GM10248 (cell line): ENCODE measurements around the gene CFAP20DC.

Experiments
- CTCF ChIA-PET: fragments of 300-600 bp; sonication (Branson Sonifier 250); formaldehyde crosslinking; extraction: SDS; loops from one replicate; lab custom pipeline; 2021; ENCODE audit warnings: antibody characterized with exemption; lab: Yijun Ruan, JAX
- POLR2A ChIA-PET: fragments of 350-650 bp; sonication (Branson Sonifier 250); formaldehyde crosslinking; extraction: SDS; loops from one replicate; lab custom pipeline; 2020; ENCODE audit warnings: antibody characterized with exemption; lab: Yijun Ruan, JAX
- DNase-seq: peaks from one replicate; pipeline ENCODE4 v3.0.0; 2012; ENCODE audit errors: extremely low spot score
- TF ChIP-seq, protein P1 (sequence below): IDR thresholded peaks from 2 replicates; pipeline ENCODE4 v1.5.1; 2012; ENCODE audit warnings: mild to moderate bottlenecking, low read depth; ENCODE audit errors: extremely low read depth, missing control alignments, control extremely low read depth

The CFAP20DC gene

DNA sequence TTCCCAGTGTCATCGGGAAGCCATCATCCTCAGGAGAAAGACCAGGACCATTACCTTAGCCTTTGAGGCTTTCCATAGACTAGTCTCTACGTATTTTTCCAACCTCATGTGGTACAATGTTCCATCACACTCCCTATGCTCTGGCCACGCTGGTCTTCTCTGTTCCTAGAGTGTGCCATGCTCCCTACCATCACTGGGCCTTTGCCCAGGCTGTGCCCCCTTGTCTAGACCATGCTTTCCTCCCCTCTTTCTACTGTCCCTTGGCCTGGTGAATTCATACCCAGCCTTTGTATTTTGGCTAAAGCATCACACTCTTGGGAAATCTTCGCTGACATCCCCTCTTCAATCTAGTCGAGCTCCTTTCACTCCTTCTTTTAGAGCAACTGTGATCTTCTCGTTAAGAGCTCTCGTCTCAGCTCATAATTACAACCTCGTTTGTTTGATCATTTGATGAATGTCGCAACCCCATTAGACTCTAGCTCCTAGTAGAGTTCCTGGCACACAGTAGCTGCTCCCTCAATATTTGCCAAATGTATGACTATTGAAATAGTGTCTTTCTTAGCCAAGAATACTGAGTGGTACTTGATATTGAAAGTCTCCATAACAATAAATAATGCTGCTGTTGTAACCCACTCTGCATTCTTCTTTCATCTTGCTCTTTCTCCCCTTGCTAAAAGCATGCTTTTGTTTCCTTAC is 283.1 kb downstream of the CFAP20DC start:
- ChIA-PET POLR2A (no interaction called here), CTCF (interaction anchor here (1.4 kb wide), 1 partner anchor 10 kb away, joined by 3 read pairs; no protein-coding TSS in a partner anchor)

GRCh38 chr3:58755150-58755549 is 294.7 kb downstream of the CFAP20DC start:
- POLR2A ChIA-PET = no interaction called here
- TF ChIP-seq, protein P1, sequence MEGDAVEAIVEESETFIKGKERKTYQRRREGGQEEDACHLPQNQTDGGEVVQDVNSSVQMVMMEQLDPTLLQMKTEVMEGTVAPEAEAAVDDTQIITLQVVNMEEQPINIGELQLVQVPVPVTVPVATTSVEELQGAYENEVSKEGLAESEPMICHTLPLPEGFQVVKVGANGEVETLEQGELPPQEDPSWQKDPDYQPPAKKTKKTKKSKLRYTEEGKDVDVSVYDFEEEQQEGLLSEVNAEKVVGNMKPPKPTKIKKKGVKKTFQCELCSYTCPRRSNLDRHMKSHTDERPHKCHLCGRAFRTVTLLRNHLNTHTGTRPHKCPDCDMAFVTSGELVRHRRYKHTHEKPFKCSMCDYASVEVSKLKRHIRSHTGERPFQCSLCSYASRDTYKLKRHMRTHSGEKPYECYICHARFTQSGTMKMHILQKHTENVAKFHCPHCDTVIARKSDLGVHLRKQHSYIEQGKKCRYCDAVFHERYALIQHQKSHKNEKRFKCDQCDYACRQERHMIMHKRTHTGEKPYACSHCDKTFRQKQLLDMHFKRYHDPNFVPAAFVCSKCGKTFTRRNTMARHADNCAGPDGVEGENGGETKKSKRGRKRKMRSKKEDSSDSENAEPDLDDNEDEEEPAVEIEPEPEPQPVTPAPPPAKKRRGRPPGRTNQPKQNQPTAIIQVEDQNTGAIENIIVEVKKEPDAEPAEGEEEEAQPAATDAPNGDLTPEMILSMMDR = no peak
- no peak for DNase-seq
- CTCF ChIA-PET = interaction anchor here (1.1 to 1.5 kb wide), 2 partner anchors 8 to 16 kb away, joined by 4 read pairs; no protein-coding TSS in a partner anchor

More for the DNA sequence above, 283.1 kb downstream of the CFAP20DC start:
- TF ChIP-seq, protein P1 = no peak
- DNase-seq = no peak

- TF ChIP-seq, protein P1 = no peak
- DNase-seq = no peak
- ChIA-PET POLR2A (no interaction called here), CTCF (interaction anchor here (1.5 kb wide), 1 partner anchor 15 kb away, joined by 4 read pairs; no protein-coding TSS in a partner anchor)
Observed at GRCh38 chr3:58754074-58754473, 295.8 kb downstream of the CFAP20DC start.

- TF ChIP-seq, protein P1 = no peak
- DNase-seq = no peak
- ChIA-PET CTCF (interaction anchor here (1.2 kb wide), 1 partner anchor 21 kb away, joined by 4 read pairs; no protein-coding TSS in a partner anchor), POLR2A (no interaction called here)
Observed at GRCh38 chr3:58751882-58752567, 297.8 kb downstream of the CFAP20DC start.

- CTCF ChIA-PET = interaction anchor here (1.2 kb wide), 1 partner anchor 20 kb away, joined by 4 read pairs; no protein-coding TSS in a partner anchor
- TF ChIP-seq, protein P1 = no peak
- POLR2A ChIA-PET = no interaction called here
- DNase-seq = no peak
Observed at GRCh38 chr3:58751235-58751634, 298.6 kb downstream of the CFAP20DC start.

GRCh38 chr3:58749948-58750347 is 299.9 kb downstream of the CFAP20DC start:
- ChIA-PET POLR2A (no interaction called here), CTCF (no interaction called here)
- TF ChIP-seq, protein P1 = no peak
- DNase-seq = no peak
